ENCODE data around the gene CMIP. TPM values are rescaled to one million over a fixed set of nuclear protein-coding genes. Genes with fewer than 3 reads are reported as not detected.

CMIP gene
- total and polyA plus RNA-seq, 3 donors from 2014 or later: 34.9 to 72.5 (median 42.0) TPM

GRCh38 chr16:81535679-81536360 is 91.2 kb downstream of the CMIP start:
- no peak overlapping the region for H3K4me3 ChIP-seq
- TF ChIP-seq CTCF (IDR thresholded peaks at IDR 0.05) (no peak), POLR2A (IDR thresholded peaks at IDR 0.05) (no peak)
- H3K4me1 ChIP-seq: no peaks in the 10 kb centered on the region
- 85 to 90% methylated on average over 10 of the region's 10 CpGs for WGBS, 2 donors
- H3K9me3 ChIP-seq: no peaks in the 10 kb centered on the region
- H3K36me3 ChIP-seq (ENCODE audit: low read depth, missing control alignments): no peaks in the 10 kb centered on the region
- no peak for DNase-seq
- intact Hi-C loops (cut with DNase I; ENCODE audit: low total_unique reads): no loop called here
- H3K27me3 ChIP-seq: no peaks in the 10 kb centered on the region
- H3K27ac ChIP-seq: no peak overlapping the region

- intact Hi-C loops (cut with DNase I; ENCODE audit: low total_unique reads): no loop called here
- WGBS, 2 donors: 96 to 97% methylated on average over 11 of the region's 11 CpGs
- H3K27ac ChIP-seq: no peak overlapping the region
- H3K4me1 ChIP-seq: no peaks in the 10 kb centered on the region
- H3K36me3 ChIP-seq (ENCODE audit: low read depth, missing control alignments): no peaks in the 10 kb centered on the region
- no peaks in the 10 kb centered on the region for H3K27me3 ChIP-seq
- DNase-seq: no peak
- no peak for TF ChIP-seq POLR2A (IDR thresholded peaks at IDR 0.05)
- TF ChIP-seq CTCF (IDR thresholded peaks at IDR 0.05): no peak
- no peaks in the 10 kb centered on the region for H3K9me3 ChIP-seq
- no peak overlapping the region for H3K4me3 ChIP-seq
Measured at GRCh38 chr16:81536648-81537047, 92.0 kb downstream of the CMIP start.

GRCh38 chr16:81537721-81538561 is 93.3 kb downstream of the CMIP start:
- Histone ChIP-seq H3K4me1 (no peaks in the 10 kb centered on the region), H3K27ac (no peak overlapping the region), H3K27me3 (no peaks in the 10 kb centered on the region), H3K4me3 (no peak overlapping the region), H3K36me3 (ENCODE audit: low read depth, missing control alignments) (no peaks in the 10 kb centered on the region), H3K9me3 (no peaks in the 10 kb centered on the region)
- no peak for DNase-seq
- TF ChIP-seq CTCF (IDR thresholded peaks at IDR 0.05): no peak
- no peak for TF ChIP-seq POLR2A (IDR thresholded peaks at IDR 0.05)
- 82 to 87% methylated on average over 18 of the region's 18 CpGs for WGBS, 2 donors
- intact Hi-C loops (cut with DNase I; ENCODE audit: low total_unique reads): no loop called here

- no peaks in the 10 kb centered on the region for H3K36me3 ChIP-seq (ENCODE audit: low read depth, missing control alignments)
- TF ChIP-seq POLR2A (IDR thresholded peaks at IDR 0.05): no peak
- TF ChIP-seq CTCF (IDR thresholded peaks at IDR 0.05): no peak
- H3K4me1 ChIP-seq: no peaks in the 10 kb centered on the region
- no peak for DNase-seq
- no peaks in the 10 kb centered on the region for H3K9me3 ChIP-seq
- no peak overlapping the region for H3K27ac ChIP-seq
- WGBS, 2 donors: 87 to 89% methylated on average over 18 of the region's 18 CpGs
- H3K27me3 ChIP-seq: no peaks in the 10 kb centered on the region
- no peak overlapping the region for H3K4me3 ChIP-seq
- intact Hi-C loops (cut with DNase I; ENCODE audit: low total_unique reads): no loop called here
Measured at GRCh38 chr16:81539009-81539758, 94.6 kb downstream of the CMIP start.
